Stimulated activated CD4-positive, alpha-beta T cell treated with anti-CD3 and anti-CD28 coated beads, Interleukin-2, amount 100 ng/mL, for 48 hours (primary cell): Measurements from ENCODE around the gene GCNT3.
"Not testable (repeated sequence)": the region's sequence is repeated elsewhere in the genome, so short reads cannot be mapped to it uniquely, and the experiment has no call there.

ENCODE experiments used
- DNase-seq, 2 donors: peaks; one replicate each; pipeline ENCODE4 v3.0.0-alpha.2; 2020

The GCNT3 gene

GRCh38 chr15:59622289-59622688 is 10.7 kb downstream of the GCNT3 start:
- DNase-seq, result peak; percentile 43 to 44

DNA sequence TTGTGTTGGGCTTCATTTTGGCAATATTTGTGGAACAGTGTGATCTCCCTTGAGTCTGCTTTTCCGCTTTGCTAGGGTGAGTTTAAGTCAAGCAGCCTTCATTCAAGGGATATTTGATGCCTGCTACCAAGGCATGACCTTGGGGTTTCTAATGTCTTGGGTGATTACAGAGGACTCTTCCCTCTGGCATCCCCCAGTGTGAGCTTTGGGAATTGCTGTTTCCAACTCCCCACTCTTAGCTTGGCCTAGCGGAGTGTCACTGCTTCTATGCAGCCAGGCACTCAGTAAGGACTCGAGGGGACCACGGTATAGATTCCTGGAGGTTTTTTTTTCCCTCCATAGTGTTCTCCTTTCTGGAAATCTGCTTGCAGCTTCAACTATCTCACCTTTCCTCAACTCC is 21.1 kb downstream of the GCNT3 start:
- DNase-seq, result no peak

DNA sequence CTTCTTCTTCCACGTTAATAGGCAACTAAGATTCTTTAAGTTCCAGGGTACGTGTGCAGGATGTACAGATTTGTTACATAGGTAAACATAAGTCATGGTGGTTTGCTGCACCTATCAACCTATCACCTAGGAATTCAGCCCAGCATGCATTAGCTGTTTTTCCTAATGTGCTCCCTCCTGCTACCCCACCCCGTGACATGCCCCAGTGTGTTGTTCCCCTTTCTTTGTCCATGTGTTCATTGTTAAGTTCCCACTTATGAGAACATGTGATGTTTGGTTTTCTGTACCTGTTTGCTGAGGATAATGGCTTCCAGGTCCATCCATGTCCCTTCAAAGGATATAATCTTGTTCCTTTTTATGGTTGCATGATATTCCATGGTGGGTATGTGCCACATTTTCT is 24.6 kb downstream of the GCNT3 start:
- no peak for DNase-seq

- DNase-seq, result not testable (repeated sequence)
Measured at GRCh38 chr15:59637507-59637906, 25.9 kb downstream of the GCNT3 start.

GRCh38 chr15:59642351-59642750 is 30.8 kb downstream of the GCNT3 start:
- DNase-seq, result no peak

DNA sequence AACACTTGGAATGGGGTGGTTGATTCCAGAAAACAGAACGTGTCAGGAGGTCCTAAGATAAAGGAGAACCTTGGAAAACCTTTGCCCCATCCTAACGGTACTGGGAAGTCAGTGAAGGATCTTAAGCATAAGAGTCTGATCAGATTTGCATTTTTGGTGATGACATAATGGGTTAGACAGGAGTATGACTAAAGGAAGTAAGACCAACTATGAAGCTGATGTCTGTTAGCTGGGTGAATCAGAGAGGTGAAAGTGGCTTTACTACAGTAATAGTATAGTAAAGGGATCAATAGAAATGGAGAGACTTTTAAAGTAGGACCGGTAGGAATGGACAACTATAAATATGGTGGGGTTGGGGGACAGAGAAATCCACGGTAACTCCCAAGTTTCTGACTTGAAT is 33.2 kb downstream of the GCNT3 start:
- no peak for DNase-seq

DNA sequence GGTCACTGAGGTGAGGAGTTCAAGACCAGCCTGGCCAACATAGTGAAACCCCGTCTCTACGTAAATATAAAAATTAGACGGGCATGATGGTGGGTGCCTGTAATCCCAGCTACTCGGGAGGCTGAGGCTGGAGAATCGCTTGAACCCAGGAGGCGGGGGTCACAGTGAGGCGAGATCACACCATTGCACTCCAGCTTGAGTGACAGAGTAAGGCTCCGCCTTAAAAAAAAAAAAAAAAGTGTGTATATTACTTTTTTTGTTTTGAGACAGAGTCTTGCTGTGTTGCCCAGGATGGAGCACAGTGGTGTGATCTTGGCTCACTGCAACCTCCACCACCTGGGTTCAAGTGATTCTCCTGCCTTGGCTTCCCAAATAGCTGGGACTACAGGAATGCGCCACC is 34.2 kb downstream of the GCNT3 start:
- not testable (repeated sequence) for DNase-seq

GRCh38 chr15:59646277-59646676 is 34.7 kb downstream of the GCNT3 start:
- no peak for DNase-seq

- no peak for DNase-seq
Measured at GRCh38 chr15:59647085-59647484, 35.5 kb downstream of the GCNT3 start.

- no peak for DNase-seq
Measured at GRCh38 chr15:59649603-59650002, 38.0 kb downstream of the GCNT3 start.

GRCh38 chr15:59654046-59654445 is 42.5 kb downstream of the GCNT3 start:
- DNase-seq, result no peak

DNA sequence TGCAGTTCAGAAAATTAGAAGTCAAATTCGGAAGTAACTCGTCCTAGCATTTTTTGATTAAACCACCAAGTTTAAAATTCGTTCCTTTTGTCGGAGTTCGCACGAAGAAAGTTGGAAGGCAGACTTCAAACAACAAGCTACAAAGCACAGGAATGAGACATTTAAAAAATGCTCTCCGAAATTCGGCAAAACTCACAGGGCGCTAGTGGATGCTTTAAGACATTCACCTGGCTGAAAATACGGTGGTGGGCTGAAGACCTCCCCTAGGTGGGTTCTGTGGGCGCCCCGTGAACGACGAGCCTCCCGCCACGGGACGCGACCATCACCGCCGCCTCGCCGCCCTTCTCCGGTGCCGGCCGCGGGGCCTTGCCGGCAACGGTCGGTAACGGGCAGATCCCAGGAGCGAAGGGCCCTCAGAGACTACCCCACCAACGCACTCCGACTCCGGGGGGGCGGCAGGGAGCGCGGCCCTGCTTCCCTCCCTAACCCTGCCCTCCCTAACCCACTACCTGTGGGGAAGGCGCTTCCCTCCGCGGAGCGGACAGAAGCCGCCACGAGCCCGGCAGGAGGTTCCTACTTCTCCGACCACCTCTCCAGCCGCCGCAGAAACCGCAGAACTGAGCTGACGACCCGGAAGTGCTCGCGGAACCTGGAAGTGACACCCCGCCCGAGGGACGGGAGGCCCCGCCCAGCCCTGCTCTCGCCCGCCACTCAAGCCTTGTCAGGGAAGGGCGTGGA is 45.5 kb downstream of the GCNT3 start, which contains the start of gene GTF2A2:
GTF2A2 (minus strand) TSS at position 619 of the 738 bp plus-strand sequence. CDS start 5,238 bp downstream, outside the sequence.
- peak; percentile 88 to 91 for DNase-seq

DNA sequence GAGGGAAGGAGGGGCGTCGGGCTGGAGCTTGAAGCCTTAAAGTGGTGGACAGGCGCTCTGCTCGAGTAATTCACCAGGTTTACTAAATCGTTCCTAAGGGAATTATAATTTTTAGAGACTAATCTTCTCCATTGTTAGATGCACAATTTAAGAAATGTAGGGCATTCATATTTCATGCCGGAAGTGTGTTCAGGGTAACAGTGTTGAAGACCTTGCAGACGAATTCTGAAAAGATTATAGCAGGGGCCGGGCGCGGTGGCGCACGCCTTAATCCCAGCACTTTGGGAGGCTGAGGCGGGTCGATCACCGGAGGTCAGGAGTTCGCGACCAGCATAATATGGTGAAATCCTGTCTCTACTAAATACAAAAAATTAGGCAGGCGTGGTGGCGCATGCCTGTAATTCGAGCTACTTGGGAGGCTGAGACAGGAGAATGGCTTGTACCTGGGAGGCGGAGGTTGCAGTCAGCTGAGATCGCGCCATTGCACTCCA is 46.1 kb downstream of the GCNT3 start:
- DNase-seq, result no peak

- DNase-seq, result no peak
Measured at GRCh38 chr15:59659366-59659765, 47.8 kb downstream of the GCNT3 start.

GRCh38 chr15:59662260-59662659 is 50.7 kb downstream of the GCNT3 start:
- no peak for DNase-seq

DNA sequence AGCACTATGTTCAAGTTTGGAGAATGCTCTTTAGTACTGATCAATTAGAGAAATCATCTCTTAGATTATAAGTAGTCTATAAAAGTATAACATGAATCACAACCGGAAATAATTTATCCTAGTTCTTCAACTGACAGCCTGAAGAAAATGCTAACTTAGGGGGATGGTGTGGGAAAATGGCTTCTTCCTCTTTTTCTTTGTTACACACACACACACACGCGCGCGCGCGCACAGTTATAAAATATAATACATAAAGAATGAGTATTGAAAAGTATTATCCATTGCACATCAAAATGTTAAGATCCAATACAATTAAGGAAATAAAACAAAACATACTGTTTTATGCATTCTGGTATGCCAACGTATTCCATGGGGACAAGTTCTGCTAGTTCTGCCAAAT is 57.0 kb downstream of the GCNT3 start:
- DNase-seq, result no peak
